Measurements from ENCODE around the gene LEKR1.

Gene LEKR1

DNA sequence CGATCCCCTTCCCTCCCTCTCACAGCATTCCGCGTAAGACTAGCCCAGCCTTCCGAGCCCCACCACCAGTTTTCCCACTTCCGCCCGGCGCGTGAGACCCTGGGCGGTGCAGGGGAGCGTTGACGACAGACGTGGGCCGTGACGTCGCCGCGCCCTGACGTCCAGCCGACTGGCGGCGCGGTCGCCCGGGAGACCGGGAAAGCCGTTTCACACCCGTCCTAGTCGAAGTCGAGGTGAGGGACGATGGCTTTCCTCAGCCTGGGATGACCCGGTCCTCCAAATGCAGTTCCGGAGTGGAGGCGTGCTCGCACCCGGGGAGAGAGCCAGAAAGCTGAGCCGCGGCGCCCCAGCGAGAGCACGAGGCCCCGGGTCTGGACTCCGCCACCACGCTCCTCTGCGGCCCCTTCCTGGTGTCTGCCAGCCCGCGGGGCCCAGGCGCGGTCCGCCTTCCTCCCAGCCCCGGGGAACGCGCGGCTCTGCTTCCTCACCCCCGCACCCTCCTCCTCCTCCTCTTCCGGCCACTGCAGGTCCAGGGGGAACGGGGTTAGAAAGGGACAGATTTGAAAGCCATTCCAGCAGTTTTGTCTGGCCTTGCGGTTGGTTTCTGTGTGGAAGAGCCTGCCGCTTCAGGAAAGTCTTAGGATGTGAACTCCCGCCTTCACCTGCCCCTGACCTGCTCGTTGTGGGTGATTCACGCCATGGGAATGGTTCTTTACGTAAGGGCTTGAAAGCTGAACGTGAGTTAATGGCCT is at the start of gene LEKR1:
TSS of gene LEKR1 (plus strand) at position 210 of the 752 bp plus-strand sequence. CDS start 2,977 bp downstream, outside the sequence.
- TF ChIP-seq, protein P1, sequence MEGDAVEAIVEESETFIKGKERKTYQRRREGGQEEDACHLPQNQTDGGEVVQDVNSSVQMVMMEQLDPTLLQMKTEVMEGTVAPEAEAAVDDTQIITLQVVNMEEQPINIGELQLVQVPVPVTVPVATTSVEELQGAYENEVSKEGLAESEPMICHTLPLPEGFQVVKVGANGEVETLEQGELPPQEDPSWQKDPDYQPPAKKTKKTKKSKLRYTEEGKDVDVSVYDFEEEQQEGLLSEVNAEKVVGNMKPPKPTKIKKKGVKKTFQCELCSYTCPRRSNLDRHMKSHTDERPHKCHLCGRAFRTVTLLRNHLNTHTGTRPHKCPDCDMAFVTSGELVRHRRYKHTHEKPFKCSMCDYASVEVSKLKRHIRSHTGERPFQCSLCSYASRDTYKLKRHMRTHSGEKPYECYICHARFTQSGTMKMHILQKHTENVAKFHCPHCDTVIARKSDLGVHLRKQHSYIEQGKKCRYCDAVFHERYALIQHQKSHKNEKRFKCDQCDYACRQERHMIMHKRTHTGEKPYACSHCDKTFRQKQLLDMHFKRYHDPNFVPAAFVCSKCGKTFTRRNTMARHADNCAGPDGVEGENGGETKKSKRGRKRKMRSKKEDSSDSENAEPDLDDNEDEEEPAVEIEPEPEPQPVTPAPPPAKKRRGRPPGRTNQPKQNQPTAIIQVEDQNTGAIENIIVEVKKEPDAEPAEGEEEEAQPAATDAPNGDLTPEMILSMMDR (conservative IDR thresholded peaks at IDR 0.05) = no peak

GRCh38 chr3:156776871-156777270 is 49.3 kb upstream of the LEKR1 start:
- TF ChIP-seq, protein P1 (conservative IDR thresholded peaks at IDR 0.05) = no peak

More for the DNA sequence above, at the start of gene LEKR1:
- peak within 1 kb of the TSS; percentile 86 for H3K27ac ChIP-seq

GRCh38 chr3:156781310-156782230 is 44.6 kb upstream of the LEKR1 start:
- TF ChIP-seq, protein P1 (conservative IDR thresholded peaks at IDR 0.05) = no peak
- H3K27ac ChIP-seq = no peak overlapping the region

More at GRCh38 chr3:156776871-156777270, 49.3 kb upstream of the LEKR1 start:
- H3K27ac ChIP-seq = no peak overlapping the region

GRCh38 chr3:156782319-156782718 is 43.8 kb upstream of the LEKR1 start:
- TF ChIP-seq, protein P1 (conservative IDR thresholded peaks at IDR 0.05) = no peak
- no peak overlapping the region for H3K27ac ChIP-seq

DNA sequence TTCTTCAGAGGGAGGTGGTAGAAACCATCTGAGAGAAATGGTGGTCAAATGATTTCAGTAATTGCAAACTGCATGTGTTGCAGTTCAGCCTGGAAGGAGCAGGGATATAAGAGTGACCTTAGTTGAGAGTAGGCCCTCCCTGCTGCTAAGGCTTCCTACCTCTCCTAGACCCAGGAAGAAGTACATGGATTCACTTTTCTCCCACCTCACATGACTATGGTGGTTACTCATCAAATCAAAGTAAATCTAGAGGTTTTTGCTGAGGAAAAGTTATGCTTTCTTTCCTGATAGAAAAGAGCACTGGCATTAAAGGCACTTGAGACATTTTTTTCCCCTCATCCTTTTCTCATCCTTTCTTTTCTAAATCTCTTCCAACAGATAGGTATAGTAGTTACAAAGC is 43.2 kb upstream of the LEKR1 start:
- TF ChIP-seq, protein P1 (conservative IDR thresholded peaks at IDR 0.05) = no peak
- H3K27ac ChIP-seq = no peak overlapping the region

DNA sequence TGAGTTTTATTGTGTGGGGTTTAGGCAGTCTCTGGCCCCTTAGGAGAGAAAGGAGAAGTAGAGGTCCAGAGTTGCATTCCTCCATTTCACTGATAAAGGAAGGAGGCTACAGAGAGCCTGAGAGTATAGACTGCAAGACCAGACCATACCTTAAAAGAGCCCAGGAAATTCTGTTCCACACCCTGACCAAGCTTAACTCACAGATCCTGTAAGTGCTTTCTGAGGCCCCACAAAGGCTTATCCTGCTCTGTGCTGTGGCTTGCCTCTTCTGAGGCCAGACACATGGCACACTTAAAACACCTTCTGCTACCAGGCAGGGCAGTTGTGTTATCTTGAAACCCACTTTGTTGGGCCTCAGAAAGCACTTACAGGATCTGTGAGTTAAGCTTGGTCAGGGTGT is 39.2 kb upstream of the LEKR1 start:
- H3K27ac ChIP-seq = no peak overlapping the region
- TF ChIP-seq, protein P1 (conservative IDR thresholded peaks at IDR 0.05) = no peak

All from VCaP (cell line).